Glomerular visceral epithelial cell (primary cell): ENCODE measurements around the gene MIEN1.
"Not testable (repeated sequence)": the region's sequence is repeated elsewhere in the genome, so short reads cannot be mapped to it uniquely, and the experiment has no call there.

Experiments
- DNase-seq: peaks from one replicate; pipeline ENCODE4 v3.0.0-alpha.2; 2016; ENCODE audit errors: extremely low spot score

MIEN1 gene

GRCh38 chr17:39755554-39756379 is 25.4 kb upstream of the MIEN1 start:
- peak; percentile 41 for DNase-seq

GRCh38 chr17:39754958-39755553 is 24.7 kb upstream of the MIEN1 start:
- DNase-seq = no peak

- peak; percentile 97 for DNase-seq
Measured at GRCh38 chr17:39754161-39754957, 24.0 kb upstream of the MIEN1 start.

DNA sequence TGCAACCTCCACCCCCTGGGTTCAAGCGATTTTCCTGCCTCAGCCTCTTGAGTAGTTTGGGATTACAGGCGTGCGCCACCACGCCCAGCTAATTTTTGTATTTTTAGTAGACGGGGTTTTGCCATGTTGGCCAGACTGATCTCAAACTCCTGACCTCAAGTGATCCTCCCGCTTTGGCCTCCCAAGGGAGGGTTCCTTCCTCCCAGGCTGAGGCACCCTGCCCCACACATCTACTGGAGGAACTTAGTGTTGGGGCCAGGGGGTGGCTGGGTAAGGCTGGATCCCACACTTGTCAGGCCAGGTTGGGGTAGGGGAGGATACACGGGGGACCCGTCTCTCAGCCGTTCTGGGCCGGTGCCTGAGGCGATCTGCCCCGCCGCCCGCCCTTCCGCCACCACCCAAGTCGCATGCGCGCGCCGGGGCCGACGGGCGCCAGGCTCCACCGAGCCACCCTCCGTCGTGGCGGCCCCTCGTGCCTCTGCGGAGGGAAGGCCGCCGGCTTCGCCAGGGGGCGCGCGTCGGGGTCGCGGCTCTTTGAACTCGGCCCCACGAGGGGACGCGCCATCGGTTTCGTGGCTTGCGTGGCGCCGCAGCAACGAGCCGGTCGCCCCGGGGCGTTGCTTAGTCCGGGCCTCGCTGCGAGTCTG is 23.3 kb upstream of the MIEN1 start:
- DNase-seq = peak; percentile 31

GRCh38 chr17:39752241-39752881 is 22.0 kb upstream of the MIEN1 start:
- DNase-seq = no peak

DNA sequence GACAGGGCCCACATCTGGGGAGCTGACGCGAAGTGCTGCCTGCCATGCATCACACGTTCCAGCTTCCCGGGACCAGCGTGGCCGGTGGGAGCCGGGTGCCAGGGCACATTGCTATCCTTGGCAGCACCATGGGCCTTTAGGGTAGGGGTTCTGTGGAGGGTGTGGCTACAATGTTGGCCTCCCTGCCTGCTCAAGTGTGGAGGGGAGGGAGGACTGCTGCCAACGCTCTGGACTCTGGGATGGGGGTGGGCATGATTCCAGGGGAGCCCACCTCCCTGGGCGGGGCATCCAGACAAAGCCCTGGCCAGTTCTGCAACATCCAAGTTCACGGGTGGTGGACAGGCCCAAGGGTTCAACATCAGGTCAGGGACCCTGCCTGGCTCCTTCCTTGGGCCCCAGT is 21.3 kb upstream of the MIEN1 start:
- DNase-seq = no peak

GRCh38 chr17:39751016-39751543 is 20.7 kb upstream of the MIEN1 start:
- DNase-seq = no peak

DNA sequence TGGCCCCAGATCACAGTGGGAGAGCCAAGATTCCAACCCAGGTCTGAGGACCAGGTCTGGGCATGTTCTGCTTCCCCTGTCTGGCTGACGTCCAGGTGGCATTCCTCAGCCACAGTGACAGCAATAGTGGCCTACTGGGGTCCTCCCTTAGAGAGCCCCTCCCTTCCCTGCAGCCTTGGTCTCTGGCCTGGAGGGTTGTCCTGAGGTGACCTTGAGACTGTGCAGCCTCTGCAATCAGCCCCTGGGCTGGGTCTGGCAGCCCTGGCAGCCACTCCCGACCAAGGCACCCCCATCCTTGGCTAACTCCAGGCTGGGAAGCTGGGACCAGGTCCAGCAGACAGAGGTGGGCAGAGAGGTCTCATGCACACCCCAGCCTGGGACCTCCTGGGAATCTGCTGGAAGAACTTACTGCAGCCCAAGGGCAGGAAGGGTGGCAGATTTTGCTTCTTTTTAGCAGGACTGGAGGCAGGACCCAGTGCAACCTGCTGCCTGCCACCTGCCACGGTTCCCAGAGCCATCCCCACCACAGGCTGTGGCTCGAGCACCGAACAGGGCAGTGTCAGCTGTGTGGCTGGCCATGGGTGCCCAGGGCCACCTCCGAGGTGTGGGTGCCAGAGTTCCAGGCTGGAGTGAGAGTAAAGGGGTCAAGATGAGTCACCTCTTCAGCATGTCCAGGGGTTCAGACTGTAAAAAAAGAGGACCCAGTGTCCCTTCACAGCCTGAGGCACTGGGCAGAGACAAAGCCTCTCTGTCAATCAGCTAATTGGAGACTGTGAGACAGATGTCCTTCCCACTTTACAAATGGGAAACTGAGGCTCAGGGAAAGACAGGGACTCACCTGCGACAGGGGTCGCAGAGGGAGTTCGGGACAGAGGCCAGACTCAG is 20.0 kb upstream of the MIEN1 start:
- DNase-seq = peak; percentile 60

GRCh38 chr17:39748444-39749034 is 18.2 kb upstream of the MIEN1 start:
- not testable (repeated sequence) for DNase-seq

GRCh38 chr17:39747745-39748144 is 17.4 kb upstream of the MIEN1 start:
- DNase-seq = no peak

GRCh38 chr17:39746145-39746461 is 15.8 kb upstream of the MIEN1 start:
- no peak for DNase-seq

DNA sequence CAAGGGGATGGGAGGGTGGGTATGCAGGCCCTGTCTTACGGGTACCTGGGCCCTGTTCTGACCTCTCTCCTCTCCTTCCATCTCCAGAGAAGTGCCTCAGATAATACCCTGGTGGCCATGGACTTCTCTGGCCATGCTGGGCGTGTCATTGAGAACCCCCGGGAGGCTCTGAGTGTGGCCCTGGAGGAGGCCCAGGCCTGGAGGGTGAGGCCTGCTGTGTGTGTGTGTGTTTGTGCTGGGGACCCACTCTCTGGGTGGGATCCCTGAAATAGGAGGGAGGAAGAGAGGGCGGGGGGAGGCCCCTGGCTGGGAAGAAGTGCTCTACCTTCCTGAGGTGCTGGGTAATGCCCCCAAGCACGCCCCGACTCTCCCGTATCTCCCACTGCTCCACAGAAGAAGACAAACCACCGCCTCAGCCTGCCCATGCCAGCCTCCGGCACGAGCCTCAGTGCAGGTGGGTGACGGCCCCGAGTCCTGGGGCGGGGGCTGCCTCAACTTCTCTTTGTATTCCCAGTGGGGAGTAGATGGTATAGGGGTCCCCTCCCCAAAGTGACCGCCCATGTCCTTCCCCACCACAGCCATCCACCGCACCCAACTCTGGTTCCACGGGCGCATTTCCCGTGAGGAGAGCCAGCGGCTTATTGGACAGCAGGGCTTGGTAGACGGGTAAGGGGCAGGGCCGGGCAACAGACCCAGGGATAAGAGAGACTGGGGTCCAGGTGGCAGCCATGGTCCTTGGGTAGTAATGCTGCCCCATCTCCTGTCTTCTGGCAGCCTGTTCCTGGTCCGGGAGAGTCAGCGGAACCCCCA is 15.2 kb upstream of the MIEN1 start:
- no peak for DNase-seq

DNA sequence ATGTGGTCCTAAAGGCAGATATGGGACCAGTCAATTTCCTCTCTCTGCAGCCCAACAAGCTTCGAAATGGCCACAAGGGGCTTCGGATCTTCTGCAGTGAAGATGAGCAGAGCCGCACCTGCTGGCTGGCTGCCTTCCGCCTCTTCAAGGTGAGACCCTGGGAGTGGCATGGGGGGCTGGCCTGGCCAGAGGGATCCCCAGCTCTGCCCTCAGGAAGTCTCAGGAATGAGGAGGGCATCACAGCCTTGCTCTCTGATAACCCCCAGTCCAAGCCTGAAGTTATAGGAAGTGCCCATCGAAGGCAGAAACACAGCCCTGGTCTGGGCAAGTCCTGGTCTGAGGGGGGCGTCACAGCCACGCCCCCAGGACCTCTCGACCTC is 14.5 kb upstream of the MIEN1 start:
- no peak for DNase-seq

DNA sequence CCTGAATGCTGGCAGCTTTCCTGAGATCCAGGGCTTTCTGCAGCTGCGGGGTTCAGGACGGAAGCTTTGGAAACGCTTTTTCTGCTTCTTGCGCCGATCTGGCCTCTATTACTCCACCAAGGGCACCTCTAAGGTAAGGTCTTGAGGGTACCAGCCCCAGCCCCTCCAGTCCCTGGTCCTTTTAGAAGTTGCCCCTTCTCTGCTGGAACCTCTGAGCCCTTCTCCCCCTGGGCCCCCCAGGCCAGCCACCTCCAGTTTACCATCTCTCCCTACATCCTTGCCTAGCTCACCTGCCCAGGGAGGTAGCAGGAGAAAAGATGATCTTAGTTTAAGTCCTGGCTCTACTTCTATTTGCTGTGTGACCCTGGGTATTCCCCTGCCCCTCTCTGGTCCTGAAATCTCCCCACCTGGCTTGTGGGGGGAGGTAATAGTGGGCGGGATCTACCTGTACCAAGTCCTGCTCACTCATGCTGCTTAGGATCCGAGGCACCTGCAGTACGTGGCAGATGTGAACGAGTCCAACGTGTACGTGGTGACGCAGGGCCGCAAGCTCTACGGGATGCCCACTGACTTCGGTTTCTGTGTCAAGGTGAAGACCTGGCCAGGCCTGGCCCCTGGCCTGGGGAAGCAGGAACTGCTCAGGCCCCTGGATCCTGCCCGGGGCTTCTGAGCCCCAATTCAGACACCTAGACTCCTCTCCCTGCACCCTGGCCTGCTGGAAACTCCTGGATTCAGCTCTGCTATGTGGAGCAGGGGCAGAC is 13.9 kb upstream of the MIEN1 start:
- no peak for DNase-seq

DNA sequence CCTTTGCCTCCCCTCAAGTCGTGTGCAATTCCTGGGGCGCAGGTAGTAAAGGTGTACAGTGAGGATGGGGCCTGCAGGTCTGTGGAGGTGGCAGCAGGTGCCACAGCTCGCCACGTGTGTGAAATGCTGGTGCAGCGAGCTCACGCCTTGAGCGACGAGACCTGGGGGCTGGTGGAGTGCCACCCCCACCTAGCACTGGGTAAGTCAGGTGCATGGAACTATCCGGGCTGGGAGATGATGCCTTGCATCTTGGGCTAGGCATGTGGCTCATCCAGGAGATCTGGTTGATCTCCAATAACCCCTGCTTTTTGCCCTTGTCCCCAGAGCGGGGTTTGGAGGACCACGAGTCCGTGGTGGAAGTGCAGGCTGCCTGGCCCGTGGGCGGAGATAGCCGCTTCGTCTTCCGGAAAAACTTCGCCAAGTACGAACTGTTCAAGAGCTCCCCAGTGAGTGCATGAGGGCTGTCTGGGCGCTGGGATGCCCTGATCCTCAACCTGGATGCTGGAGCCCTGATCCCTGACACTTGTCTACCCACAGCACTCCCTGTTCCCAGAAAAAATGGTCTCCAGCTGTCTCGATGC is 12.6 kb upstream of the MIEN1 start:
- DNase-seq = no peak

- no peak for DNase-seq
Measured at GRCh38 chr17:39742126-39742855, 12.0 kb upstream of the MIEN1 start.

DNA sequence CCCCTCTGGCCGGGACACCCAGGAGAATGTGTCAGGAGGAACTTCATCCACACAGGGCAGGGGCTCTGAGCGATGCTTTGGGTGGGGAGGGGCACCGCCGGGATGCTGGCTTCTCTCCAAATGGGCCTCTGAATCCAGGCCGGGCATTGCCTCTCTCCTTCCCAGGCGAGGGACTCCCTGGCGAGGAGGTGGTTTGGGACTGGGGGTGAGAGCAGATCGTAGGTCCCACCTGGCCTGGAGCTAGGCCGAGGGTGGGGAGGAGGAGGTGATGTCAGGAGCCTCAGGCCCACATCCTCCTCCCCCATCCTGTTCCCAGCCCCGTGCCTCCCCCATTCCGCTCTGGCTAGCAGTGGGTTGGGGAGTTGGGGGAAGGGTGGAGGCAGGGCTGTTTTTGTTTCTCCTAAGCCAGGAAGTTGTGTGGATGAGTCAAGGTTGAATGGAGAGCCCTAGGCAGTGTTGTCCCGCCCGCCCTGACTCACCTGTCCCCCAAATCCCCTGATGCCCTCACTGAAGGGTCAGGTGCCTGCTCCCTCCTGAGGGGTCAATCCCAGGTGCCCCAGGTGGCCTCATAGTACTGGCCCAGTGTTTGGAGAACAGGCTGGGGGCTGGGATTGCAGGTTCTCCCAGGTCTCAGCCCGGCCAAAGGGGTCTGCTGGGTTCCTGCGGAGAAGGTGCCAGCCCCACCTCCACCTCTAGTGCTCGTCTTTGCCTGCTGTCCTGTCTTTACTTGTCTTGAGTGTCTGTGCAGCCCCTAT is 10.2 kb upstream of the MIEN1 start:
- DNase-seq = peak; percentile 81
